HG03108 (cell line): ENCODE results near the gene JMJD7.

Source experiments
- ATAC-seq: cut with Tn5 transposase; IDR thresholded peaks from one replicate; pipeline ENCODE4 v1.9.1; 2021; ENCODE audit warnings: moderate library complexity; ENCODE audit not compliant: unreplicated experiment

JMJD7 gene

GRCh38 chr15:41827880-41828806, at the start of gene JMJD7:
JMJD7 (plus strand) TSS chr15:41828092; CDS start chr15:41828125, 33 bp downstream.
- ATAC-seq: peak; percentile 62

- ATAC-seq: no peak
Observed at GRCh38 chr15:41778521-41778920, 49.4 kb upstream of the JMJD7 start.

- ATAC-seq: no peak
Observed at GRCh38 chr15:41779662-41780157, 48.2 kb upstream of the JMJD7 start.

GRCh38 chr15:41780266-41780665, 47.6 kb upstream of the JMJD7 start:
- ATAC-seq: no peak

GRCh38 chr15:41780727-41781126, 47.2 kb upstream of the JMJD7 start:
- ATAC-seq: no peak

- peak; percentile 69 for ATAC-seq
Observed at GRCh38 chr15:41782371-41783282, 45.3 kb upstream of the JMJD7 start.

GRCh38 chr15:41783296-41783695, 44.6 kb upstream of the JMJD7 start:
- ATAC-seq: no peak

- no peak for ATAC-seq
Observed at GRCh38 chr15:41788262-41788661, 39.6 kb upstream of the JMJD7 start.

- ATAC-seq: no peak
Observed at GRCh38 chr15:41789236-41789635, 38.7 kb upstream of the JMJD7 start.

GRCh38 chr15:41789662-41790061, 38.2 kb upstream of the JMJD7 start:
- ATAC-seq: no peak

GRCh38 chr15:41790169-41790568, 37.7 kb upstream of the JMJD7 start:
- no peak for ATAC-seq

GRCh38 chr15:41790756-41791546, 36.9 kb upstream of the JMJD7 start:
- ATAC-seq: no peak

GRCh38 chr15:41791547-41791937, 36.4 kb upstream of the JMJD7 start:
- no peak for ATAC-seq

- no peak for ATAC-seq
Observed at GRCh38 chr15:41792000-41792637, 35.8 kb upstream of the JMJD7 start.

- ATAC-seq: no peak
Observed at GRCh38 chr15:41794081-41794480, 33.8 kb upstream of the JMJD7 start.

GRCh38 chr15:41795996-41796856, 31.7 kb upstream of the JMJD7 start:
- no peak for ATAC-seq

GRCh38 chr15:41797201-41797944, 30.5 kb upstream of the JMJD7 start:
- no peak for ATAC-seq
